Ammon's horn (tissue), 1 donor: ENCODE results near the gene RAB40A.

Source experiments
- DNase-seq: peaks from one replicate; pipeline ENCODE4 v3.0.0-alpha.2; 2016; ENCODE audit warnings: low spot score

Gene RAB40A, protein sequence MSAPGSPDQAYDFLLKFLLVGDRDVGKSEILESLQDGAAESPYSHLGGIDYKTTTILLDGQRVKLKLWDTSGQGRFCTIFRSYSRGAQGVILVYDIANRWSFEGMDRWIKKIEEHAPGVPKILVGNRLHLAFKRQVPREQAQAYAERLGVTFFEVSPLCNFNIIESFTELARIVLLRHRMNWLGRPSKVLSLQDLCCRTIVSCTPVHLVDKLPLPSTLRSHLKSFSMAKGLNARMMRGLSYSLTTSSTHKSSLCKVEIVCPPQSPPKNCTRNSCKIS

GRCh38 chrX:103519389-103519788, at the start of gene RAB40A:
Gene RAB40A (minus strand): TSS chrX:103519489. CDS start chrX:103500756, 18,733 bp downstream.
- no peak for DNase-seq

GRCh38 chrX:103565752-103566151, 46.5 kb upstream of the RAB40A start:
- DNase-seq = no peak

DNA sequence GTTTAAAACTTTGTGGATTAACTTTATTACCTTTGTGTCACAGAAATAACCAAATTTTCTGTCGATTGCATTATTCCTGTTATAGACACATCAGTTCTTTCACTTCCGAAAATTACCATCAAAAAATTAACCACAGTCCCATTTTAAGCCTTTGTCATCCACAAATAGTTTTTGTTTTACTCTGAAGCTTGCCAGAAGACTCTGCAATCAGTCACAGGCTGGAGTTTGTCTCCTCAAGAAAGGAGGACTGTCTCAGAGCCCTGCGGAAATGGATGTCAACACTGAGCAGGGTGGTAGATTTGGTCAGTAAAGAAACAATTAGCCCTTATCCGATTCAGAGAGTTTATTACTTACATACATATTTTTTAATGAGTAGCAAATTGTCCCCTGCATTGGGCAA, 45.9 kb upstream of the RAB40A start:
- DNase-seq = no peak

DNA sequence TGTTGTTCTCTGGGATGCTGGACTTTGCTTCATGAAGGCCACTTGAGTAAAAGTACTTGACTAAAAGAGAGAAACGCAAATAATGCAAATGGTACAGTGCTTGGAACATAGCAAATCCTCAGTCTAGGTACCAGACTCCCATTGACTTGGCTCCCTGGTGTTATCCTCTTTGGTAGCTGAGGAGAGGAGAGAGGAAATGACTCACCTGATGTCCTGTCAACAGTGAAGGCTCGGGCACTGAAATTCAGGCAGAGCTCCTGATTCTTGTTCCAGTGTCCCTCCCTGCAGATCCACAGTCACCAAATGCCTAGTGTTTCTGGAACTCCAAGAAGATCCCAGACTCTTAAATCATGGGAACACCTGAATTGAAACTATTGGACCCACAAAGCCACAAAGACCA, 43.5 kb upstream of the RAB40A start:
- no peak for DNase-seq

DNA sequence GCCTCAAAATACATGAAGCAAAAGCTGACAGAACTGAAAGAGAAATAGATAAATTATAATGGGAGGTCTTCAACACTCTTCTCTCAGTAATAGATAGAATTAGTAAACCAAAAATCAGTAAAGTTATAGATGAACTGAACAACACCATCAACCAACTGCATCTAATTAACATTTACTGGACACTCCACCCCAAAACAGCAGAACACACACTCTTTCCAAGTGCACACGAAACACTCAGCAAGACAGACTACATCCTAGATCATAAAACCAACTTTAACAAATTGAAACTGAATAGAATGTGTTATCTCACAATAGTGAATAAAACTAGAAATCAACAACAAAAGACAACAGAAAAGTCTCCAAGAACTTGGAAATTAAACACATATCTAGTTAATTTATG, 41.0 kb upstream of the RAB40A start:
- DNase-seq = no peak

DNA sequence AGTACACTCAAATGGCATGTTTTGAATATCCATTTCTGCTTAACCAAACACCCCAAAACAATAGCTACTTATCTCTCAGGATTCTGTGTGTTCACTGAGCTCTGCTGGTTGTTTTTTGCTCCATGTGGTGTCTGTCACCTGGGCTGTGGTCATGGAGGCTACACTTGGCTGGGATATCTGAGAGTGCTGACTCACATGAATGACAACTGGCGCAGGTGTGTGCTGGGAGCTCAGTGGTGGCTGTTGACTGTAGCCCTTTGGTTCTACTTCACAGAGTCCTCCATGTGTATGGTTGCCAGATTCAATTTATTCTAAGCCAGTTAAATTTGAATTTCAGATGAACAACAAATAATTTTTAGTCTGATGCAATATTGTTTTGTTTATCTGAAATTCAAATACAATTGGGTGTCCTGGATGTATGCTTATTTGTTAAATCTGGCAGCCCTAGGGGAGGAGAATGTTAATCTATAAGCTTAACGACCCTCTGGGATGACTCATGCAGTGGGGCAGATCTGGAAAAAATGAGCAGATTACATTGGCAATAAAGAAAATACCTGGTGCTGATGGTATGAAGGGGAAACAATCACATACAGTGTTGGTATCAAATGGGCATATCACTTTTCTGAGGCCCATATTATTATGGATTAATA, 37.8 kb upstream of the RAB40A start:
- DNase-seq = no peak

DNA sequence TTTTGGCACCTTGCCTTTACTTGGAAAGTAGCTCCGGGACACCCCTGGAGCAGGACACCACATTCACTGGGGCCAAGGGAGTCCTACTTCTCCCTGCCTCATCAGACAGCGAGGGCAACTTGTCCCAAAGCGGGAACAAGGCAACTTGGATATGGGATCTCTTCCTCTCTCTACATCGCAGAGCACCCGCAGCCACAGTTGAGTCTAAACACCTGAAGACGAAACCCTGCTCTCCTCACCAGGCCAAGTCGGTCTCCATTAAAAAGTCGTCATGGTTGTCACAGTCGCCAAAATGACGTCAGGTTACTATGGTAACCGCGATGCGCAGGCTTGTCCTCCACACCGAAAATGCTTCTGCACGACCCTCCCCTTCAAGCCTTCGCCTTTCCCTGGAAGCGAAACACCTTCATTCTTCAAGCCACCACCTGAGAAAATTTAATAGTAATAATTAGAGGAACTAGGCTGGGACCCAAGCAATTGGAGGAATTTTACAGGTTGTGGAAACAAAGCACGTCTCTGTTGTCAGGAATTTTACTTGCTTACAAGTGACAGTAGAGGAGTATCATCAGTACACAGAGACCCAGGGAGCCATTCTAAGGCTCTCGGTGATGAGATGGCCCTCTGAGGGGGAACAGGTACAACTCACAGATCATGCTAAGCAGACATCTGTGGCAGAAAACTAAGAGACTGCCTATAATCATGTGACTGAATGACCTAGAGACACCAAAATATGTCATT, 35.6 kb upstream of the RAB40A start:
- DNase-seq = peak; percentile 77

DNA sequence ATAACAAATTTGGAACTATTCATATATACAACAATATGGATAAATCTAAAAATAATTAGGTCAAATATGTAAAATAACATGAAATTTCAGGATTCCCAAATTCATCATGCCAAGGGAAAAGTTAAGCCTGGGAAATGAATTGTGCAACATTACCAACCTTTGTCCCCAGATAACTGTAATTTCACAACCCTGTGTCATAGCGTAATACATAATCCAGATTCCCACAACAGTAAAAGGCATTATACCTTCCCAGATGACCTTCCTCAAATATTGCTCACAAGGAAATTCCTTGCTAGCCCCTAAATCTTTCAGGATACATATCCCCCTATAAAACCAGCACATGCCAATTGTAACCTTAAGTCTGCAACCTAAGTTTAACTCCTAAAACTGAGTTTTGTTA, 32.9 kb upstream of the RAB40A start:
- DNase-seq = no peak

- DNase-seq = no peak
These were observed 31.2 kb upstream of the RAB40A start for GRCh38 chrX:103550415-103551051.

GRCh38 chrX:103549916-103550315, 30.6 kb upstream of the RAB40A start:
- DNase-seq = peak; percentile 13

DNA sequence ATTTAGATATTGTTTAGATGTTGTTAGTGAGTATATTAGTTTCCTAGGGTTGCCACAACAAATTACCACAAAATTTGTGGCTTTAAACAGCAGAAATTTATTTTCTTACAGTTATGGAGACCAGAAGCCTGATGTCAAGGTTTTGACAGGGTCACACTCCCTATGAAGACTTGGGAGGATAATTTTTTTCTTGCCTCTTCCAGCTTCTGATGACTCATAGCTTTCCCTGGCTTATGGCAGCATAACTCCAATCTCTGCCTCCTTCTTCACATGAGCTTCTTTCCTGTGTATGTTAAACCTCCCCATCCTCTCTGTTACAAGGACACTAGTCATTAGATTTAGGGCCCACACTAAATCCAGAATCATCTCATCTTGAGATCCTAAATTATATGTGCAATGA, 20.9 kb upstream of the RAB40A start:
- no peak for DNase-seq

DNA sequence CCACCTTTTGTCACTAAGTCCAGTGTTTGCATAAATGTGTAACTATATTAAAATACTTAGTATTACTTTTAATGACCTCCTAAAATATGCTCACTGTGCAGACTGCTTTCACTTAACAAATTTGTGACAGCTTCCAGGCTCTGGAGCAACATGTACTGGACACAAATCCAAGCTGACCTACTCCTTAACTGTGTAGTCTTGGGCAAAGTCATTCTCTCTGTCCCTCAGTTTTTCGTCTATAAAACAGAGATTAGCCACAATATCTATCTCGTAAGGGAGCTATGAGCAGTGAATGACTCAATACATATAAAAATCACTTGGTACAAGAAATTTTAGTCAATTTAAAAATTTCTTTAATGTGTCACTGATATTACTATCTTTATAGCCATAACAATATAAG, 20.4 kb upstream of the RAB40A start:
- no peak for DNase-seq

DNA sequence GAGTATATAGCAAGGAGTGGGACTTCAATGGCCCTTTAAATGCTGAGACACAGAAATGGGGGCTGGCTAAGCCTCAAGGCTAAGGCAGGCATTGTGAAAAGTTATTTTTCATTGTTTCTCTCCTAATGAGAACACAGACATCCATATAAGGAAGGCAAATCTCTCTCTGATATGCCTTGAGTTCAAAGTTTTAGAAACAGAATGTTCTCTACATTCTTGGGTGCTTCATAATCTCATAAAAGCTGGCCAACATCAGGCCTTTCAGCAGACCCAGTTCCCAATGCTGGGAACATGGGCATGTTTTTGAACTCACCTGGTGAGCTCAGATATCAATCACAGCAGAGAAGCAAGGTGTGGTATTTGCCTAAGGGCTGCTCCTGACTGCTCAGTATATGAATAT, 19.4 kb upstream of the RAB40A start:
- no peak for DNase-seq

- no peak for DNase-seq
These were observed 18.6 kb upstream of the RAB40A start for GRCh38 chrX:103537871-103538387.

DNA sequence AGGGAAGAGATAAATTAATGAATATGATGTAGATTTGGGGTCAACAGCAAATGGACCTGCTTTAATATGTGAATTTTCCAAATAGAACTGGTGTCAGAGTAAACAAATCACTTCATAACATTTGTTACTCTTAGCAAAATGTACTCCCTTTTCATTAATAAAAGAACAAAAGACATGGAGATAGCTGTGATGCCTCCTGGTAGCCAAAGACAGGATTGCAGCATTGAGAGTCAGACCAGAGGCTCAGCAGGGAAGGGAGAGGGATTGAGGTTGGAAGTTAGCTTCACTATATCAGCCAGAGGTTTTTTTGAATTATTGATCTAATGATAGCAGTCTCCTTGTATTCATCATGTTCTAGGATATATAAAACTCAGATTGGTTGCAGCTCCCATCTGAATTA, 17.4 kb upstream of the RAB40A start:
- no peak for DNase-seq

DNA sequence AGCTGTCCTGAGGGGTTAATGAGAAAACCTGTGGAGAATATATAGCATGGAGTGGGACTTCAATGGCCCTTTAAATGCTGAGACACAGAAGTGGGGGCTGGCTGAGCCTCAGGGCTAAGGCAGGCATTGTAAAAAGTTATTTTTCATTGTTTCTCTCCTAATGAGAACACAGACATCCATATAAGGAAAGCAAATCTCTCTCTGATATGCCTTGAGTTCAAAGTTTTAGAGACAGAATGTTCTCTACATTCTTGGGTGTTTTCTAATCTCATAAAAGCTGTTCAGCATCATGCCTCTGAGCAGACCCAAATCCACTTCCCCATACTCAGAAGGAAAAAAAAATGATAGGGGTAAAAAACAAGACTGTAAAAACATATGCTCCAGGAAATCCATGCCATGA, 16.8 kb upstream of the RAB40A start:
- DNase-seq = no peak

DNA sequence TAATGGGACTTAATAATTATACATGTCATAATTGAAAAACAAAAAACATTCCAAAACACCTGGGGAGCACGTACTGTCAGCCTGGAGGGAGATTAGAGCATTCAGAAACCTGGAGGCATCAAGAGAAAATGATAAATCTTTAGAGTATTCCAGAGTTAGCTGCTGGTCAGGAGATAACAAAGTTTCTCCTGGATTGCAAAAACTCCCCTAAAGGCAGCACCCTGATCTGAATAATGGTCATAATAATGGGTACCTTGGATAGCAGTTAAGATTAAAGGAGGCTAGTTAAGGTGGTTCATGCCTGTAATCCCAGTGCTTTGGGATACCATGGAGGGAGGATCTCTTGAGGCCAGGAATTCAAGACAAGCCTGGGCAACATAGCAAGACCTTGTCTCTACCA, 15.9 kb upstream of the RAB40A start:
- DNase-seq = no peak

DNA sequence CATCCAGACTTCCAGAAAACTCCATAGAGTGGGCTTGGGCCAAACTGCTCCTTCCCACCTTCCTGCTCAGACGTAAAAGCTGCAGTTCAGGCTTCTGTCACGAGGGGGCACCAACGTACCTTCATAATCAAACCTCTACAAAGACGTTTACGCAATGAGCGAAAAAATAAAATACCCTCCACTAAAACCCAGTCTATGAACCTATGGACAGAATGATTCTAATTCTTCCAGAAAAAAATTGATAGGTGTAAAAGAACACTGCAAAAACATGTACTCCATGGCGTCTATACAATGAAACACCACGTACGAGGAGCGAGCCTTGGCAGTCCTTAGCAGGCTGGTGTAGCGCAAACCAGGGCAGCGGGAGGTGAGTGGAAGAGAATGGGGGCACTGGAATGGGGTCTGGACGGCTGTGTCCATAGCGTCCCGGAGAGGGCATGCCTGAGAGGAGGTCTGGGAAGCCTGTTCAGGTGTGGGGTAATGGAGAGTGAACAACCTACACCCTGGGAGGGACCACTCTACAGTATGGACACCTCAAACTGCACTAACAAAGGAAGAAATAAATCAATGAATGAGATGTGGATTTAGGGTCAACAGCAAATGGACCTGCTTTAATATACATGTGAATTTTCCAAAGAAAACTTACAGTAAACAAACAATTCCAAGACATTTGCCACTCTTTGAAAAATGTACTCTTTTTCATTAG, 14.4 kb upstream of the RAB40A start:
- peak; percentile 78 for DNase-seq

DNA sequence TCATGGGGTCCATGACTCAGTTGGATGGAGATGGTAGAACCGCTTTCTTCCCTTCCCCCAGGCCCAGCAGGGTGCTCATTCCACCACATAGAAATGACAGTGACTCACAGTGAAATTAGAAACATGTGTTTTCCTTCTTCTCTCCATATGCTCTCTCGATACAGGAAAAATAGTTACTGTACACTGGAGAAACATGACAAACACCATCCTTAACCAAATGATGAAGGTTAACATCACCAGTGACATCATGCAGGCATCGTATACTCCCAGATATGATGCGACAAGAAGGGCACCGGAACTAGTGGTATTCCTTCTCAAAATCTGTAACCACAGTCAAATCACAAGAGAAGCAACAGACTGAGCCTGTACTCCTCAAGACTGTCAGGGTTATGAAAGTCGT, 11.7 kb upstream of the RAB40A start:
- DNase-seq = peak; percentile 3

GRCh38 chrX:103530545-103530944, 11.3 kb upstream of the RAB40A start:
- DNase-seq = no peak

- no peak for DNase-seq
These were observed 10.3 kb upstream of the RAB40A start for GRCh38 chrX:103529550-103529949.

GRCh38 chrX:103524747-103525146, 5.5 kb upstream of the RAB40A start:
- DNase-seq = no peak
